Stimulated activated CD4-positive, alpha-beta T cell treated with anti-CD3 and anti-CD28 coated beads, Interleukin-4, amount 100 ng/mL, for 4 hours (primary cell): ENCODE measurements around the gene KRTAP5-8.
"Not testable (repeated sequence)": the region's sequence is repeated elsewhere in the genome, so short reads cannot be mapped to it uniquely, and the experiment has no call there.

ENCODE experiments used
- DNase-seq, 2 experiments: peaks; one replicate each; pipeline ENCODE4 v3.0.0-alpha.2; 2020

Gene KRTAP5-8

DNA sequence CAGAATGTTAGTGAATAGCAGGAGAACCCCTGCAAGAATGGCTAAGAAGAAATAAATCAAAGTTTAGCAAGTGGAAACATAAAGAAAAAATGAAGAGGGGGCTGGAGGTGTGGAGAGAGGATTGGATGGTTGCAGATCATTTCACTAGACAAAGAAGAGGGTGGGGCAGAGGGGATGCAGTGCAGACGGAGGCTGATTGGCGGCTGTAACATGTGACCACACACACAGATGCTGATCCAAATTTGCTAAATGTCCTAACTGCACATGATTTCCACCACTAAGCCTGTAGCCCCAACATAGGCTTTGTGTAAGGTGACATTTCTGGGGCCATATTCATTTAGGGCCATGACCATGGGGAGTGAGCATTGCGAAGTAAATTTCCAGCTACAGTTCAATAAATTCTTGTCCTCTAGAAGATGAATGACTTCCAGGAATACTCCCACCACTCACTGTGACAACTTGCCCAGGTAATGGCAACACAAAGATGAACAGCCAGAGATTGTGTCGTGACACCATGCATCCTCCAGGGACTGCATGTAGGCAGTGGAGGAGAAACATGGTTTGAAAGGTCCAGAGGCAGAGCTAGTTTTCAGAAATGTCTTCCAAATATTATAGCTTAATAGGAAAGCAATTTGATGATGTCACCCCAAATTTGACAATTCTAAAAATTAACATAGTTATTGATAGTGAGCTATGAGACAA is 38.0 kb downstream of the KRTAP5-8 start:
- no peak for DNase-seq

GRCh38 chr11:71576688-71577465 is 39.1 kb downstream of the KRTAP5-8 start:
- not testable (repeated sequence) for DNase-seq

DNA sequence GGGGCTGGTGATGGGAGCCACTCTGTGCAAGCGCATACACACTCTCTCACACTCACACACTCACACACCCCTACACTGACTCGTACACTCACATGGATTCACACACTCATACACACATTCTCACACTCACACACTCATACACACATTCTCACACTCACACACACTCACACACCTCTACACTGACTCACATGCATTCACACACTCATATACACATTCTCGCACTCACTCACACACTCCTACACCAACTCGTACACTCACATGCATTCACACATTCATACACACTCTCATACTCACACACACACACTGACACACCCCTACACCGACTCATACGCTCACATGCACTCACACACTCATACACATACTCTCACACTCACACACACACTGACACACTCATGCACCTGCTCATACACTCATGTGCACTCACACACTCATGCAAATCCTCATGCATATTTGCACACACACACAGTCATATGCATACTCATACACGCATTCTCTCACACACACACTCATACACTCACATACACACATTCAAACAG is 39.7 kb downstream of the KRTAP5-8 start:
- no peak for DNase-seq

DNA sequence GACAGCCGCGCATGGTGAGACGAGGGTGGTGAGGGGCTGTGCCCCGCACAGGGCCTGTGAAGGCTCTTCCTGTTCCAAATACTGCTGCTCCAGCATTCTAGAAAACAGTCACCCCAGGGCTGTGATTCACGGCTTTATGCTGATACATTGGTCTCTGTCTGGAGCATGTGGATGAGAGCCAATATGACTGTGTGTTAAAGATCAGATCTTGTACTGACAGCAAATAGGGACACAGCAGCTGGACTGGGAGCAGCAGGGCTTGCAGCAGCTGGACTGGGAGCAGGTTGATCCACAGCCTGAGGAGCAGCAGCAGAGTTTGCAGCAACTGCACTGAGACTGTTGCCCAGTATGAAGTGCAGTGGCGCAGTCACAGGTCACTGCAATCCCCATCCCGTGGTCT is 41.7 kb downstream of the KRTAP5-8 start:
- DNase-seq = not testable (repeated sequence)

DNA sequence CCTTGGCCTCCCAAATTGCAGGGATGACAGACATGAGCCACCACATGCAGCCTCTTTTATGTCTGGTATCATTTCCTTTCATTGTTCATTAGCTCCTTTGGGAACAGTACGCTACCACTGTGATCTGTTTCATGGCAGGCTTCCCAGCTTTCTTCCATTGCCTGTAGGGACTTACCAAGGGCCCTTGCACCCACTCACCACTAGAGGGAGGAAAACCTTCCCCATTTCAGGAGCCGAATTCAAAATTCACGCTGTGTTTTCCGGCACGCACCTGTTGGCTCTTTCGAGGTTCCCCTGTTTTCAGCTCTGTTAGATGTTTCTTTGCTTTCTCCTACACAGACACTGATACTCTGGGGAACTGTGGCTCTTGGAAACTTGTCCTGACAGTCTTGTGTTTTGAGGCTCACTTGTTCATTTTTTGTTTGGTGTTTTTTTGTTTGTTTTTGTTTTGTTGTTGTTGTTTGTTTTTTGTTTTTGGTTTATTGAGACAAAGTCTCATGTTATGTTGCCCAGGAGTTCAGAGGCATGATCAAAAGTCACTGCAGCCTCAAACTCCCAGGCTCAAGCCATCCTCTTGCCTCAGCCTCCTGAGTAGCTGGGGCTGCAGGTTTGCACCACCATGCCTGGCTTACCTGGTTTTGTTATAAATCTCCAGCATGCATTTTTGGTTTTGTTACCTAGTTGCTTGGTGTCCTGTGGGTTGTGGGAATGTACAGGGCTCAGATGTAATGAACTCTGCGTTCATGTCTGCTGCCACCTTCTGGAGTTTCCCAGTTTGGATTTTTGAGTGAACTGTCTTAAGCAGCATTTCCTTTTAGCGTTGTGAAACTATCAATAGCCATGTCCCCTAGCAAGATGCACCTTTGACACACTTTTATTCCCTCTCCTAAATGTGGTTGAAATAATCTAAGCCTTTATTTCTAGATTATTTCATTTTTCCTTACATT is 42.5 kb downstream of the KRTAP5-8 start:
- DNase-seq = peak; percentile 6 to 27

DNA sequence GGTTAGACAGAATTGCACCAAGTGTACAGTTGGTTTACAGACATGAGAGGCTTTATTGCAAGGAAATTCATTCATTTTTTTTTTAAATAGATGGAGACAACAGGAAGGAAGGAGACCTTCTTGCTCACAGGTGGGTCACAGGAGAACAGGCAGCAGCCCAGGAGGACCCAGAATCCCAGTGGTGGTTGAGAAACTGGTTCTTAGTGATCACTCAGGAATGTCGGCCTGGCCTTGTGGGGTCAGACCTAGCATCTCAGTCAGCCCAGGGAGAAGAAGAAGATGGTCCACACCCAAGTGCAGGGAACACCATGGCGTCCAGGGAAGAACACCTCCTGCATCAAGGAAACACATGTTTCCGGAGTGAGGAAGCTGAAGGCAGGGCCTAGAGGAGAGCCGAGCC is 44.0 kb downstream of the KRTAP5-8 start:
- DNase-seq = no peak

DNA sequence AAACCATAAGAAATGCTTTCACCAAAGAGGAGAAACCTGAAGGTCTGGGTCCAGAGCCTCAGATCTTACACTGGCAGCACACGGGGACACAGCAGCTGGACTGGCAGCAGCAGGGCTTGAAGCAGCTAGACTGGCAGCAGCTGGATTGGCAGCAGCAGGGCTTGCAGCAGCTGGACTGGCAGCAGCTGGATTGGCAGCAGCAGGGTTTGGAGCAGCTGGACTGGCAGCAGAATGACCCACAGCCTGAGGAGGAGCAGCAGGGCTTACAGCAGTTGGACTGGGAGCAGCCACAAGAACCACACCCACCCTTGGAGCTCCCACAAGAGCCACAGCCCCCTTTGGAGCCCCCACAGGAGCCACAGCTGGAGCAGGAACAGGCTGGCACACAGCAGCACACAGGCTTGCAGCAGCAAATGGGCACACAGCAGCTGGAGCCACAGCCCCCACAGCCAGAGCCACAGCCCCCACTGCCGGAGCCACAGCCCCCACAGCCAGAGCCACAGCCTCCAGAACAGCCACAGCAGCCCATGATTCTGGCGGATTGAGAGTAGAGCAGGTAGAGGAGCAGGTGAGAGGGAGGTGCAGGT is 44.6 kb downstream of the KRTAP5-8 start, which contains the start of gene KRTAP5-11:
Gene KRTAP5-11 (minus strand): TSS at position 567 of the 587 bp plus-strand sequence. CDS start 38 bp downstream, at position 529.
- no peak for DNase-seq

DNA sequence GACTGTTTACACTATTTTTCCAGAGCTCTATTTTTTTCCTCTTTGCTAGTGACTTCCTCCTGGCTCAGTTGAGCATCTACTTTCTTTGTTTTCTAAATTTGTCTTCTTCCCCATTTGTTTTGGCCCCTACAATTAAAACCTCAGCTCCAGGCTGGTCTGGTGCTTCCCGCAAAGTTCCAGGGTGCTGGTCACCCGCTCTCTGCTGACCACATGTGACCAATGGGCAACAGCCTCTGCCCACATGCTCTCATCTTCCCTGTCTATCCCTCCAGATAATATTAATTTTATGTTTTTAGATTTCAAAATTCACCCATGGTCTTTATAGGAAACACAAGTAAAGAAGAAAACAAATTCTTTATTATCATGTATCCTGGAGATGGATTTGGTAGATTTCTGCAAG is 45.1 kb downstream of the KRTAP5-8 start:
- not testable (repeated sequence) for DNase-seq

DNA sequence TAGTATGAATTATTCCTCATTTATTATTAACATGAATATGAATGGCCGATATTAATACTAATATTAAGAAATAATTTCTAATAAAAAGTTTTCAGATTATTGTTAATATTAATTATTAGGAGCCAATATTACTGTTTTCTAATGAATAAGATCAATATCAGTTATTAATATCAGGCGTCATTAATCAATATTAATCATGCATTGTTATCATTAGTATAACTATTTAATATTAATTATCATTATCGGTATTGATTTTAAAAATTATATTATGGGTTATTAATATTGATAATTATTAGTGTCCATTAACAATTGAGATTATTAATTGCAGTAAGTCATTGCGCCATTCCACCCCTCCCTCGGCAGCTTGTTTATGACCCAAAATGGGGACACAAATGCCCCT is 47.8 kb downstream of the KRTAP5-8 start:
- DNase-seq = not testable (repeated sequence)

DNA sequence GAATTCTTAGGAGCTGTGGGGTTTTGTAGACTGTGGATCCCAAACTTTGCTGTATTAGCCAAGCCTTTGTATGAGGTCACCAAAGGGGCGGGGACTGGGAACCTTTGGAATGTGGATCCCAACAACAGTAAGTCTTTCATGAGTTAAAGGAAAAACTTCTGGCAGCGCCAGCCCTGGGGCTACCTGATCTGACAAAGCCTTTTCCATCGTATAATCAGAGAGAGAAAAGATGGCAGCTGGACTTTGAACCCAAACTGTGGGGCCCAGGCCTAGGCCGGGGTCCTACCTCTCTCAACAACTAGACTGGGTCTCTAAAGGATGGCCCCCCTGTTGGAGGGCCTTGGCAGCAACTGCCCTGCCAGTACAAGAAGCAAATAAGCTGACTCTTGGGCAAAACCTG is 50.5 kb downstream of the KRTAP5-8 start:
- not testable (repeated sequence) for DNase-seq
